Umbilical cord (tissue), 2 donors: ENCODE measurements around the gene GPR6. TPM values are rescaled to one million over a fixed set of nuclear protein-coding genes. Genes with fewer than 3 reads are reported as not detected.

Experiments used
- DNase-seq: peaks from one replicate; pipeline ENCODE4 v3.0.0-alpha.2; 2015; ENCODE audit warnings: low spot score
- total RNA-seq: library from RNA; depleted of rRNA; stranded (reverse); fragments of >200 nt; gene quantifications from one replicate; pipeline ENCODE4 v1.2.3, GENCODE V29; 2014; ENCODE audit warnings: low replicate concordance; ENCODE audit not compliant: insufficient read depth

Gene GPR6
- not detected for total RNA-seq

- DNase-seq: peak; percentile 66
These were observed at the start of gene GPR6 for GRCh38 chr6:109978174-109979032. GPR6 (plus strand) TSS chr6:109978311; CDS start chr6:109979113, 802 bp downstream.

- no peak for DNase-seq
These were observed 43.8 kb upstream of the GPR6 start for GRCh38 chr6:109934293-109934692.

- no peak for DNase-seq
These were observed 38.5 kb upstream of the GPR6 start for GRCh38 chr6:109939654-109940053.

- no peak for DNase-seq
These were observed 33.7 kb upstream of the GPR6 start for GRCh38 chr6:109944448-109944847.

- DNase-seq: no peak
These were observed 33.0 kb upstream of the GPR6 start for GRCh38 chr6:109945091-109945490.

GRCh38 chr6:109946979-109947378 lies 31.1 kb upstream of the GPR6 start:
- DNase-seq: no peak

- no peak for DNase-seq
These were observed 28.6 kb upstream of the GPR6 start for GRCh38 chr6:109949281-109950065.

GRCh38 chr6:109955491-109955890 lies 22.6 kb upstream of the GPR6 start:
- DNase-seq: no peak

GRCh38 chr6:109958626-109959025 lies 19.5 kb upstream of the GPR6 start:
- no peak for DNase-seq

GRCh38 chr6:109961611-109962041 lies 16.5 kb upstream of the GPR6 start:
- no peak for DNase-seq

- no peak for DNase-seq
These were observed 15.8 kb upstream of the GPR6 start for GRCh38 chr6:109962271-109962670.

- no peak for DNase-seq
These were observed 14.4 kb upstream of the GPR6 start for GRCh38 chr6:109963598-109964170.

- no peak for DNase-seq
These were observed 13.2 kb upstream of the GPR6 start for GRCh38 chr6:109964949-109965348.

GRCh38 chr6:109966299-109966698 lies 11.8 kb upstream of the GPR6 start:
- DNase-seq: peak; percentile 25

- DNase-seq: no peak
These were observed 329 bp upstream of the GPR6 start for GRCh38 chr6:109977791-109978173.

GRCh38 chr6:109979033-109979921 lies 1.2 kb downstream of the GPR6 start:
- DNase-seq: no peak

GRCh38 chr6:109984410-109984809 lies 6.3 kb downstream of the GPR6 start:
- no peak for DNase-seq

GRCh38 chr6:109987196-109987595 lies 9.1 kb downstream of the GPR6 start:
- no peak for DNase-seq

GRCh38 chr6:109991201-109992101 lies 13.3 kb downstream of the GPR6 start:
- DNase-seq: no peak

- DNase-seq: no peak
These were observed 20.2 kb downstream of the GPR6 start for GRCh38 chr6:109998159-109998785.
